Mammary epithelial cell (primary cell): ENCODE data around the gene FKBP9.

Source experiments
- CTCF ChIP-seq, 2 donors: IDR thresholded peaks in 1 of 2; conservative IDR thresholded peaks in 1 of 2; 2 replicates each; pipeline ENCODE4 v1.5.1; 2011 to 2012; ENCODE audit warnings: inconsistent platforms in 2 of 2, low read length in 2 of 2, mild to moderate bottlenecking in 2 of 2, control low read depth in 1 of 2, low read depth in 1 of 2; ENCODE audit not compliant: insufficient read depth in 1 of 2; ENCODE audit errors: extremely low read depth in 1 of 2
- EZH2 ChIP-seq: IDR thresholded peaks from 2 replicates; pipeline ENCODE4 v1.6.1; 2012; ENCODE audit warnings: low read length, inconsistent platforms, borderline replicate concordance

- TF ChIP-seq CTCF (conservative IDR thresholded peaks at IDR 0.05 in 1 of 2, IDR thresholded peaks at IDR 0.05 in 1 of 2; ENCODE audit: extremely low read depth in 1 of 2, insufficient read depth in 1 of 2, low read depth in 1 of 2, low read length in 2 of 2) (no peak), EZH2 (no peak)
Observed at GRCh38 chr7:32915041-32915536, 42.2 kb upstream of the FKBP9 start.
